SU-DHL-6 (cell line): Measurements from ENCODE around the gene VSIG4.

Experiments used
- EZH2phosphoT487 ChIP-seq: fragments of 200-600 bp; sonication (generic), shearing (Covaris generic); conservative IDR thresholded peaks from 2 replicates; pipeline ENCODE4 v1.6.1; 2018; ENCODE audit warnings: mild to moderate bottlenecking, antibody characterized with exemption, low read length, moderate library complexity, mixed read lengths
- TF ChIP-seq, protein P1 (sequence below): fragments of 200-600 bp; sonication (generic); IDR thresholded peaks from one replicate; pipeline ENCODE4 v1.5.1; 2017; ENCODE audit warnings: antibody characterized with exemption, mild to moderate bottlenecking, low read length, moderate library complexity; ENCODE audit not compliant: insufficient read depth, poor library complexity, severe bottlenecking

DNA sequence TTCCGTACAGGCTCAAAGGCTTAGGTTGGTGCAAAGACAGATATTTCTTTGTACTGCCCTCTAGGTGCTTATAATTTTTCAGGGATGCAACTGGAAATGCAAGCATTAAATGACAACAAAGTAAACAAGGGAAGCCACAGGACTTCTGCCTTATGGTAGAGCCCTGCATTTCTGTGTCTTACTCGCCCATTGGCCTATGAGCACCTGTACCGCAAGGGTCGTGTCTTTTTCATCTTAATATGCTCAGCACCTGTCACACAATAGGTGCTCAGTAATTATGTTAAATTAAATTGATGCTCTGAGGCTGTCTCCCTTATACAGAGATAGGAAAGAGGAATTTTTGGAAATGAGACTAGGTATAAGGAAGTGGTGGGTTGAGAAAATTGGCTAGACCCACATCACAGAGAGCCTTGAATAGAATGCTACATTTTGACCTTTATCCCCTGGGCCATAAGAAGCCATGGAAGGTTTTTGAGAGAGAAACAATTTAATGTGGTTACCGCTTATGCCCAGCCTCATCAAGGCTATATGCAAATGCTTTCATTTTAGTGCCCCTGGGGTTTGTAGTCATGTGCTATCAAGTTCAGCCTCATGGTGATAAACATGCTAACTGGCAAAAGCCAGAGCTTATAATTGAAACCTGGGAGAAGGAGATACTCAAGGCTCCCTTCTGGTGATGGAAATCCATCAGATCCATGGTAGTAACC is 16.3 kb downstream of the VSIG4 start:
- TF ChIP-seq, protein P1, sequence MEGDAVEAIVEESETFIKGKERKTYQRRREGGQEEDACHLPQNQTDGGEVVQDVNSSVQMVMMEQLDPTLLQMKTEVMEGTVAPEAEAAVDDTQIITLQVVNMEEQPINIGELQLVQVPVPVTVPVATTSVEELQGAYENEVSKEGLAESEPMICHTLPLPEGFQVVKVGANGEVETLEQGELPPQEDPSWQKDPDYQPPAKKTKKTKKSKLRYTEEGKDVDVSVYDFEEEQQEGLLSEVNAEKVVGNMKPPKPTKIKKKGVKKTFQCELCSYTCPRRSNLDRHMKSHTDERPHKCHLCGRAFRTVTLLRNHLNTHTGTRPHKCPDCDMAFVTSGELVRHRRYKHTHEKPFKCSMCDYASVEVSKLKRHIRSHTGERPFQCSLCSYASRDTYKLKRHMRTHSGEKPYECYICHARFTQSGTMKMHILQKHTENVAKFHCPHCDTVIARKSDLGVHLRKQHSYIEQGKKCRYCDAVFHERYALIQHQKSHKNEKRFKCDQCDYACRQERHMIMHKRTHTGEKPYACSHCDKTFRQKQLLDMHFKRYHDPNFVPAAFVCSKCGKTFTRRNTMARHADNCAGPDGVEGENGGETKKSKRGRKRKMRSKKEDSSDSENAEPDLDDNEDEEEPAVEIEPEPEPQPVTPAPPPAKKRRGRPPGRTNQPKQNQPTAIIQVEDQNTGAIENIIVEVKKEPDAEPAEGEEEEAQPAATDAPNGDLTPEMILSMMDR: no peak
- no peak for TF ChIP-seq EZH2phosphoT487
